ENCODE results near the gene MEIS2.

Gene MEIS2

GRCh38 chr15:37112171-37112570 is 11.8 kb upstream of the MEIS2 start:
- no peak for ATAC-seq (ENCODE audit: insufficient read depth, low read depth)
- Histone ChIP-seq H3K27ac (ENCODE audit: low read length) (no peak overlapping the region), H3K4me1 (ENCODE audit: insufficient read depth, low read length) (no peaks in the 10 kb centered on the region), H3K27me3 (ENCODE audit: insufficient read depth, low read length, poor library complexity) (no peaks in the 10 kb centered on the region), H3K9me3 (ENCODE audit: insufficient read depth, low read length, severe bottlenecking) (no peaks in the 10 kb centered on the region), H3K36me3 (ENCODE audit: insufficient read depth, low read length) (no peaks in the 10 kb centered on the region), H3K9ac (ENCODE audit: low read depth, low read length) (no peak overlapping the region), H4K20me1 (ENCODE audit: insufficient read depth, low read length) (no peaks in the 10 kb centered on the region), H3K4me2 (ENCODE audit: insufficient read depth, low read length) (no peak overlapping the region), H3K4me3 (ENCODE audit: low read depth in 1 of 2, low read length in 2 of 2) (no peak overlapping the region), H3K79me2 (ENCODE audit: insufficient read depth, low read length) (no peaks in the 10 kb centered on the region), H2AFZ (ENCODE audit: low read depth, low read length) (no peak overlapping the region)
- no peak for DNase-seq
- no peak for TF ChIP-seq CTCF (IDR thresholded peaks at IDR 0.05; ENCODE audit: borderline replicate concordance, extremely low read depth, low read length, poor library complexity, severe bottlenecking)
- no peak for TF ChIP-seq EZH2 (IDR thresholded peaks at IDR 0.05; ENCODE audit: borderline replicate concordance, low read depth, low read length, severe bottlenecking)

- no peaks in the 10 kb centered on the region for H3K9me3 ChIP-seq (ENCODE audit: insufficient read depth, low read length, severe bottlenecking)
- no peaks in the 10 kb centered on the region for H4K20me1 ChIP-seq (ENCODE audit: insufficient read depth, low read length)
- H3K27ac ChIP-seq (ENCODE audit: low read length) = no peak overlapping the region
- no peaks in the 10 kb centered on the region for H3K4me1 ChIP-seq (ENCODE audit: insufficient read depth, low read length)
- H3K36me3 ChIP-seq (ENCODE audit: insufficient read depth, low read length) = no peaks in the 10 kb centered on the region
- no peaks in the 10 kb centered on the region for H3K79me2 ChIP-seq (ENCODE audit: insufficient read depth, low read length)
- no peaks in the 10 kb centered on the region for H3K27me3 ChIP-seq (ENCODE audit: insufficient read depth, low read length, poor library complexity)
- H3K9ac ChIP-seq (ENCODE audit: low read depth, low read length) = no peak overlapping the region
- no peak overlapping the region for H2AFZ ChIP-seq (ENCODE audit: low read depth, low read length)
- no peak overlapping the region for H3K4me2 ChIP-seq (ENCODE audit: insufficient read depth, low read length)
- ATAC-seq (ENCODE audit: insufficient read depth, low read depth) (no peak), DNase-seq (no peak)
- no peak for TF ChIP-seq EZH2 (IDR thresholded peaks at IDR 0.05; ENCODE audit: borderline replicate concordance, low read depth, low read length, severe bottlenecking)
- no peak for TF ChIP-seq CTCF (IDR thresholded peaks at IDR 0.05; ENCODE audit: borderline replicate concordance, extremely low read depth, low read length, poor library complexity, severe bottlenecking)
- no peak overlapping the region for H3K4me3 ChIP-seq (ENCODE audit: low read depth in 1 of 2, low read length in 2 of 2)
Observed at GRCh38 chr15:37111427-37111717, 11.0 kb upstream of the MEIS2 start.

GRCh38 chr15:37109872-37110572 is 9.7 kb upstream of the MEIS2 start:
- Histone ChIP-seq H3K9me3 (ENCODE audit: insufficient read depth, low read length, severe bottlenecking) (no peaks in the 10 kb centered on the region), H3K36me3 (ENCODE audit: insufficient read depth, low read length) (no peaks in the 10 kb centered on the region), H3K79me2 (ENCODE audit: insufficient read depth, low read length) (no peaks in the 10 kb centered on the region), H3K4me2 (ENCODE audit: insufficient read depth, low read length) (no peak overlapping the region), H3K27ac (ENCODE audit: low read length) (no peak overlapping the region), H3K9ac (ENCODE audit: low read depth, low read length) (no peak overlapping the region), H3K4me1 (ENCODE audit: insufficient read depth, low read length) (no peaks in the 10 kb centered on the region), H3K27me3 (ENCODE audit: insufficient read depth, low read length, poor library complexity) (no peaks in the 10 kb centered on the region), H3K4me3 (ENCODE audit: low read depth in 1 of 2, low read length in 2 of 2) (no peak overlapping the region), H4K20me1 (ENCODE audit: insufficient read depth, low read length) (no peaks in the 10 kb centered on the region), H2AFZ (ENCODE audit: low read depth, low read length) (no peak overlapping the region)
- ATAC-seq (ENCODE audit: insufficient read depth, low read depth) (no peak), DNase-seq (no peak)
- TF ChIP-seq EZH2 (IDR thresholded peaks at IDR 0.05; ENCODE audit: borderline replicate concordance, low read depth, low read length, severe bottlenecking) = no peak
- TF ChIP-seq CTCF (IDR thresholded peaks at IDR 0.05; ENCODE audit: borderline replicate concordance, extremely low read depth, low read length, poor library complexity, severe bottlenecking) = no peak

Measured in DND-41 (cell line).